PC-9 (cell line): Measurements from ENCODE around the gene FGF9. TPM values are rescaled to one million over a fixed set of nuclear protein-coding genes. Genes with fewer than 3 reads are reported as not detected.

Source experiments
- BruUV-seq: library from RNA; stranded (reverse); fragments of 400-500 nt; replicated peaks from 2 replicates; lab custom pipeline; 2021; lab: Mats Ljungman, UMichigan
- CTCF ChIA-PET: fragments of 300-600 bp; sonication (Branson Sonifier 250); formaldehyde crosslinking; loops from one replicate; lab custom pipeline; 2022; ENCODE audit warnings: antibody characterized with exemption; lab: Charles Lee
- POLR2A ChIA-PET: fragments of 300-600 bp; sonication (Branson Sonifier 250); formaldehyde crosslinking; loops from one replicate; lab custom pipeline; 2022; ENCODE audit warnings: antibody characterized with exemption; ENCODE audit not compliant: unreplicated experiment; lab: Charles Lee
- DNase-seq, 2 experiments: peaks; one replicate each; pipeline versions ENCODE4 v3.0.0 to v3.0.0-alpha.2; 2015 to 2022; ENCODE audit warnings: mixed read lengths in 1 of 2
- H2AFZ ChIP-seq: fragments of 200-600 bp; sonication (generic); 2 replicates; pipeline ENCODE4 v1.8.1; 2017; ENCODE audit warnings: antibody characterized with exemption
- H3F3A ChIP-seq: fragments of 200-600 bp; sonication (generic); 2 replicates; pipeline ENCODE4 v1.8.1; 2017; ENCODE audit warnings: antibody characterized with exemption, mild to moderate bottlenecking, low read depth; ENCODE audit not compliant: insufficient read depth
- H3K27ac ChIP-seq: fragments of 200-600 bp; sonication (generic); 2 replicates; pipeline ENCODE4 v1.6.1; 2016; ENCODE audit warnings: mixed run types
- H3K27me3 ChIP-seq: fragments of 200-600 bp; sonication (generic); 2 replicates; pipeline ENCODE4 v1.6.1; 2016; ENCODE audit warnings: low read depth, mixed run types; ENCODE audit not compliant: insufficient read depth
- H3K36me3 ChIP-seq: fragments of 200-600 bp; sonication (generic); 2 replicates; pipeline ENCODE4 v1.6.1; 2016; ENCODE audit warnings: low read depth, mixed run types
- H3K4me1 ChIP-seq: fragments of 200-600 bp; sonication (generic); replicated peaks from 2 replicates; pipeline ENCODE4 v1.6.1; 2016; ENCODE audit warnings: mixed run types; ENCODE audit not compliant: insufficient read depth
- H3K4me2 ChIP-seq: fragments of 200-600 bp; sonication (generic); 2 replicates; pipeline ENCODE4 v1.6.1; 2017; ENCODE audit warnings: mixed run types
- H3K4me3 ChIP-seq: fragments of 200-600 bp; sonication (generic); 2 replicates; pipeline ENCODE4 v1.6.1; 2016; ENCODE audit warnings: mixed run types
- H3K79me2 ChIP-seq: fragments of 200-600 bp; sonication (generic); 2 replicates; pipeline ENCODE4 v1.6.1; 2017; ENCODE audit warnings: low read depth, mixed run types
- H3K9me2 ChIP-seq: fragments of 200-600 bp; sonication (generic); 2 replicates; pipeline ENCODE4 v1.8.1; 2017; ENCODE audit warnings: mild to moderate bottlenecking; ENCODE audit not compliant: insufficient read depth
- H3K9me3 ChIP-seq: fragments of 200-600 bp; sonication (generic); 2 replicates; pipeline ENCODE4 v1.8.1; 2016; ENCODE audit warnings: low read depth; ENCODE audit not compliant: insufficient read depth
- H4K20me1 ChIP-seq: fragments of 200-600 bp; sonication (generic); 2 replicates; pipeline ENCODE4 v1.8.1; 2017; ENCODE audit not compliant: insufficient read depth
- EZH2 ChIP-seq: fragments of 200-600 bp; sonication (generic); IDR thresholded peaks from 2 replicates; pipeline ENCODE4 v1.8.0; 2017; ENCODE audit warnings: antibody characterized with exemption, low read depth
- intact Hi-C: fragments of 100-400 bp; cut with micrococcal nuclease; formaldehyde crosslinking; loops from one replicate; pipeline ENCODE4 v1.10.0; 2022; ENCODE audit not compliant: unreplicated experiment
- total RNA-seq: library from RNA; stranded (reverse); gene quantifications from 2 replicates; pipeline ENCODE4 v1.2.3, GENCODE V29; 2021
- TF ChIP-seq, protein P1 (sequence below): fragments of 200-600 bp; sonication (generic); conservative IDR thresholded peaks from 2 replicates; pipeline ENCODE4 v1.6.1; 2017; ENCODE audit warnings: mixed run types, antibody characterized with exemption, mild to moderate bottlenecking, moderate library complexity

FGF9 gene
- total RNA-seq, 1 experiment from 2014 or later: not detected

DNA sequence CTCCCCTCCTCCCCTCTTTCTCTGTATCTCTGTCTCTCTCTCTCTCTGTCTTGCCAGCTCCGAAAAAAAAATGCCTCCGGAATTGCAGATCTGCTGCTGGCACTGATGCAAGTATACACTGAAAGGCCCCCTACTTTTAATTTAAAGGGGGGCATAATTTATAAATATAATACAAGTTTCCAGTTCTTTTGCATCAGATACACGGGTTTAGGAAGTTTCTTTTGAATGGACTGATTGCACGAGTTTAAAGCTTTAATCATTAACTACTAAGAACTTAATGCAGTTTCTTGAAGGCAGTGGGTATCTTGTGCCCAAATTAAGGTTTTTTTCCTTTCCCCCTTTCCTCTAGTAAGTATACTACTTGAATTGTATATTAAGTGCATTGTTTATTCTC is 1.4 kb downstream of the FGF9 start:
- CTCF ChIA-PET: no interaction called here
- Histone ChIP-seq H3K4me3 (no peak overlapping the region), H3K27me3 (peaks cover 66% of the 10 kb centered on the region), H2AFZ (no peak overlapping the region), H3F3A (no peaks in the 10 kb centered on the region), H3K27ac (no peak overlapping the region), H3K36me3 (no peaks in the 10 kb centered on the region), H3K4me1 (no peaks in the 10 kb centered on the region), H3K9me2 (no peaks in the 10 kb centered on the region), H4K20me1 (no peaks in the 10 kb centered on the region), H3K79me2 (no peaks in the 10 kb centered on the region), H3K4me2 (no peak overlapping the region), H3K9me3 (no peaks in the 10 kb centered on the region)
- BruUV-seq: no TSS peak
- POLR2A ChIA-PET: no interaction called here
- DNase-seq: no peak
- intact Hi-C loops: no loop called here
- no peak for TF ChIP-seq EZH2

DNA sequence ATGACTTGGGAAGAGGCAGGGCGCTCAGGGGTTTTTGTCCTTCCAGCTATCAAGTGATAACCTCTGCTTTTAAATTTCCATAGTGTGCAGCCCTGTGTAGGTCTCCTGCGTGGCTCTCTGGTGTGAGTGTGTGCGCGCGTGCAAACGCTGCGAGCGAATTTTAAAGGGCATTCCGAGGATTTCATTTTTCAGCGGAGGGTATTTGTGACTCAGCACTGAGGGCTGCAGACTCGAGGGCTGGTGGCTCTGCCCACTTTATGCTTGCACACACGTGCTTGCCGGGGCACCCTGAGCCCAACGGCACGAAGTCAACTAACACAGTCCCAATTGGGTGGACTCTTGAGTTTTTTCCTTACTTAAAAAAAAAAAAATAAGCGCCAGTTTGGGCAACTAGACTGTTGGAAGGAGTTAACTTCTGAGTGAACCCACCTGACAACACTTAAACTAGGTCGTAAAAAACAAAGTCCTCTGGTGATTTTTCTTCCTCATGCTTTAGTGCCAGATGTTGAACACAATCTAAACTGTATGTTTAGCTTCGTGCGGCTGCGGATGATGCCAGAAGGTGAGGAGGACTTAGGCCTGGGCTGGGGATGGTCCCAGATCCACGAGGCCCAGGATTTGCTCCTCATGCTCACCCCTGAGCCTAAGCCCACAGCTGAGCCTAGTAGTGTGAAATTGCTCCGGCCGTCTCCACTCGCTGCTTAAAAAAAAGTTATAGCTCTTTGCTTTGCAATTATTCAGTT is 2.1 kb downstream of the FGF9 start:
- TF ChIP-seq, protein P1, sequence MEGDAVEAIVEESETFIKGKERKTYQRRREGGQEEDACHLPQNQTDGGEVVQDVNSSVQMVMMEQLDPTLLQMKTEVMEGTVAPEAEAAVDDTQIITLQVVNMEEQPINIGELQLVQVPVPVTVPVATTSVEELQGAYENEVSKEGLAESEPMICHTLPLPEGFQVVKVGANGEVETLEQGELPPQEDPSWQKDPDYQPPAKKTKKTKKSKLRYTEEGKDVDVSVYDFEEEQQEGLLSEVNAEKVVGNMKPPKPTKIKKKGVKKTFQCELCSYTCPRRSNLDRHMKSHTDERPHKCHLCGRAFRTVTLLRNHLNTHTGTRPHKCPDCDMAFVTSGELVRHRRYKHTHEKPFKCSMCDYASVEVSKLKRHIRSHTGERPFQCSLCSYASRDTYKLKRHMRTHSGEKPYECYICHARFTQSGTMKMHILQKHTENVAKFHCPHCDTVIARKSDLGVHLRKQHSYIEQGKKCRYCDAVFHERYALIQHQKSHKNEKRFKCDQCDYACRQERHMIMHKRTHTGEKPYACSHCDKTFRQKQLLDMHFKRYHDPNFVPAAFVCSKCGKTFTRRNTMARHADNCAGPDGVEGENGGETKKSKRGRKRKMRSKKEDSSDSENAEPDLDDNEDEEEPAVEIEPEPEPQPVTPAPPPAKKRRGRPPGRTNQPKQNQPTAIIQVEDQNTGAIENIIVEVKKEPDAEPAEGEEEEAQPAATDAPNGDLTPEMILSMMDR: no peak
- no peak for TF ChIP-seq EZH2
- no peaks in the 10 kb centered on the region for H3K4me1 ChIP-seq
- POLR2A ChIA-PET: interaction anchor here (0.6 kb wide), 1 partner anchor 8 kb away, joined by 6 read pairs; no protein-coding TSS in a partner anchor
- CTCF ChIA-PET: no interaction called here
- no peaks in the 10 kb centered on the region for H3K9me2 ChIP-seq
- H3K27ac ChIP-seq: no peak overlapping the region
- intact Hi-C loops: no loop called here
- no peaks in the 10 kb centered on the region for H3K36me3 ChIP-seq
- peak overlapping the region; percentile 57; the same call in 1 of the 2 replicates for H3K4me2 ChIP-seq
- H3F3A ChIP-seq: no peaks in the 10 kb centered on the region
- H4K20me1 ChIP-seq: no peaks in the 10 kb centered on the region
- H3K27me3 ChIP-seq: peaks cover 63% of the 10 kb centered on the region
- peak overlapping the region; percentile 39; the same call in 1 of the 2 replicates for H3K4me3 ChIP-seq
- no peak overlapping the region for H2AFZ ChIP-seq
- H3K79me2 ChIP-seq: no peaks in the 10 kb centered on the region
- no TSS peak for BruUV-seq
- no peak for DNase-seq
- H3K9me3 ChIP-seq: no peaks in the 10 kb centered on the region

DNA sequence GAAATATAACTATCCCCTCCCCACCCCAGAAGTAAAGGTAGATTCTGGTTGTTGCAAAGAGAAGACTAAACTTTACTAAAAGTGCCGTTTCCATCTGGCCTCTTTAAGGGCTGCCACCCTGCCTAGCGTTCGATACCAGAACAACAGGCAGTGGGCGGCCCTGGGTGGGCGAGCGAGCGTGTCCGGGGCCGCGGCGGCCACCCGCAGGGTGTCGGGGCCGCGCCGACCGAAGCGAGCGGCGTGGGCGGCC is 2.6 kb downstream of the FGF9 start:
- POLR2A ChIA-PET: interaction anchor here (0.6 kb wide), 1 partner anchor 8 kb away, joined by 6 read pairs; no protein-coding TSS in a partner anchor

More for the DNA sequence above, 2.6 kb downstream of the FGF9 start:
- Histone ChIP-seq H3F3A (no peaks in the 10 kb centered on the region), H3K36me3 (no peaks in the 10 kb centered on the region), H2AFZ (no peak overlapping the region), H3K27me3 (peaks cover 66% of the 10 kb centered on the region), H3K4me2 (peak overlapping the region; percentile 57; the same call in 1 of the 2 replicates), H3K79me2 (no peaks in the 10 kb centered on the region), H3K9me3 (no peaks in the 10 kb centered on the region), H3K27ac (no peak overlapping the region), H4K20me1 (no peaks in the 10 kb centered on the region), H3K4me1 (no peaks in the 10 kb centered on the region), H3K4me3 (peak overlapping the region; percentile 39; the same call in 1 of the 2 replicates), H3K9me2 (no peaks in the 10 kb centered on the region)
- intact Hi-C loops: no loop called here
- no peak for DNase-seq
- no TSS peak for BruUV-seq
- TF ChIP-seq, protein P1: no peak
- no peak for TF ChIP-seq EZH2
- CTCF ChIA-PET: no interaction called here
